Measurements from ENCODE around the gene SAA2. TPM values are rescaled to one million over a fixed set of nuclear protein-coding genes. Genes with fewer than 3 reads are reported as not detected.

SAA2 gene
- not detected for total RNA-seq

DNA sequence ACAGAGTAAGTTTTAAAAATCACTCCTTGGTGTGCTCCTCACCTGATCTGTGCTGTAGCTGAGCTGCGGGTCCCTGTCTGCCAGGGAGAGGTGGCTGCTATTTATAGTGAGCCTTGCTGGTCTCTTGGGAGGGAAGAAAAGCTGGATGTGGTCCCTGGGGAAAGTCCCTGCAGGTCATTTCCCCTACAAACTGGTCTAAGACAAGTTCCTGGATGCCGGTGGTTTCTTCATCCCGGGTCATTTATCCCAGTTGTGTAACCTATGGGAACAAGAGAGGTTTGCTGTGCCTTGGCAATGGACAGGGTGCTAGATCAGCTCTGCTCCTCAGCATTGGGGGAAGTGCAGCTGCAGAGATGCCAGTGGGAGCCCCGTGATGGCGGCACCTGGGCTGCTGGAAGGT, at the start of gene SAA2:
Gene SAA2, minus strand, starts transcription at position 108 of the 400 bp plus-strand sequence. CDS start 657 bp downstream, outside the sequence.

DNA sequence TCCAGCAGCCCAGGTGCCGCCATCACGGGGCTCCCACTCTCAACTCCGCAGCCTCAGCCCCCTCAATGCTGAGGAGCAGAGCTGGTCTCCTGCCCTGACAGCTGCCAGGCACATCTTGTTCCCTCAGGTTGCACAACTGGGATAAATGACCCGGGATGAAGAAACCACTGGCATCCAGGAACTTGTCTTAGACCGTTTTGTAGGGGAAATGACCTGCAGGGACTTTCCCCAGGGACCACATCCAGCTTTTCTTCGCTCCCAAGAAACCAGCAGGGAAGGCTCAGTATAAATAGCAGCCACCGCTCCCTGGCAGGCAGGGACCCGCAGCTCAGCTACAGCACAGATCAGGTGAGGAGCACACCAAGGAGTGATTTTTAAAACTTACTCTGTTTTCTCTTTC, 17.5 kb upstream of the SAA2 start, which contains the start of gene SAA1:
Gene SAA1, plus strand, starts transcription at position 316 of the 400 bp plus-strand sequence. CDS start 624 bp downstream, outside the sequence.

DNA sequence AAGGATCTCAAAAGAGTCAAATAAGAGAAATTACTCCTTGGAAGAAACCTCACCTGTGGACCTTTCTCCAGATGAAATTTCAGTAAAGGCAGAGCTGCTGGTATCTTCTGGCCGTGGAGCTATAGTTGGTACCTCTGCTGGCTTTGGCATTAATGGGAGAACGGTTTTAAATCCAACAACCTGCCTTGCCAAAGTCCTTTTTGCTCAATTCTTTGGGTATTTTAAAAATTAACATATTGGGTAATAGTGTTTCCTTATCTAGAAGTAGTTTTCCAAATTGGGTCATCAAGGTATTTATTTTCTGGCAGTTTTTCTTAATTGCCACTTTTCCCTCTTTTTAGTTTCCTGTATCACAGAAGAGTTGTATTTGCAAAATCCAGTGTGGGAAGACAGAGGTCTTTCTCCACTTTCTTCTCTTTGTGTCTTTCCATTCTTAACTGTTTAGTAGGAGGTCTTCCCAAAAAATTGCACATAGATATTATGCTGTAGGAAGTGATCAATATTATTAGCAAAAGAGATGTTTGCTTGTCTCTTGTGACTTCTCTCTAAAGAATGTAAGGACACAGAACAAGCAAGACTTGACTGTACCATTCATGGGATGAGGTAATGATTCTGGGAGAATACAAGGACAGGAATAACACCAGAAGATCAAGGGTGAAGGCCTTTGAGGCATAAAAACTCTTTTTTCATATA, 11.7 kb downstream of the SAA2 start, which contains the start of gene SAA4:
Gene SAA4, minus strand, starts transcription at position 139 of the 693 bp plus-strand sequence. CDS start 876 bp downstream, outside the sequence.

Small RNA genes lying within 50 kb of the gene (small RNA-seq; reads per million reads assigned to genes)
- gene RNA5SP333 (0 reads per million in 2 donors), gene RNA5SP334 (0 reads per million in 2 donors)

Other genes with a start within 250 kb of the SAA2 start
- 10 to 100 TPM; 21.7 to 22.3 TPM for gene SERGEF, start 235.6 kb downstream of the SAA2 start, total RNA-seq
- gene TPH1, start 202.4 kb downstream of the SAA2 start, total RNA-seq, result under 1 TPM; 0.34 to 0.67 TPM
- gene SAAL1, start 142.6 kb downstream of the SAA2 start, total RNA-seq, result 10 to 100 TPM; 21.7 to 45.3 TPM
- under 1 TPM in 1 of 2 donors, not detected in 1; 0.34 TPM for gene MRGPRX3, start 116.1 kb downstream of the SAA2 start, total RNA-seq
- not detected for gene MRGPRX4, start 75.8 kb downstream of the SAA2 start, total RNA-seq
- not detected for gene SAA4, start 11.9 kb downstream of the SAA2 start, total RNA-seq
- not detected for gene SAA1, start 17.6 kb upstream of the SAA2 start, total RNA-seq
- gene HPS5, start 73.5 kb upstream of the SAA2 start, total RNA-seq, result 100 to 1,000 TPM; 109 to 132 TPM
- 100 to 1,000 TPM; 108 to 113 TPM for gene GTF2H1, start 73.9 kb upstream of the SAA2 start, total RNA-seq
- 100 to 1,000 TPM; 641 to 919 TPM for gene LDHA, start 145.9 kb upstream of the SAA2 start, total RNA-seq
- gene LDHC, start 163.7 kb upstream of the SAA2 start, total RNA-seq, result under 1 TPM; 0.33 to 0.34 TPM
- gene LDHAL6A, start 207.2 kb upstream of the SAA2 start, total RNA-seq, result not detected